GM10248 (cell line): ENCODE results near the gene PTPRN2.

Source experiments
- CTCF ChIA-PET: fragments of 300-600 bp; sonication (Branson Sonifier 250); formaldehyde crosslinking; extraction: SDS; loops from one replicate; lab custom pipeline; 2021; ENCODE audit warnings: antibody characterized with exemption; lab: Yijun Ruan, JAX
- POLR2A ChIA-PET: fragments of 350-650 bp; sonication (Branson Sonifier 250); formaldehyde crosslinking; extraction: SDS; loops from one replicate; lab custom pipeline; 2020; ENCODE audit warnings: antibody characterized with exemption; lab: Yijun Ruan, JAX
- DNase-seq: peaks from one replicate; pipeline ENCODE4 v3.0.0; 2012; ENCODE audit errors: extremely low spot score
- CTCF ChIP-seq: IDR thresholded peaks from 2 replicates; pipeline ENCODE4 v1.5.1; 2012; ENCODE audit warnings: mild to moderate bottlenecking, low read depth; ENCODE audit errors: extremely low read depth, missing control alignments, control extremely low read depth

The PTPRN2 gene

GRCh38 chr7:157993406-157994105, 594.1 kb downstream of the PTPRN2 start:
- POLR2A ChIA-PET: interaction anchor here (1.0 kb wide), 1 partner anchor 15 kb away, joined by 3 read pairs; no protein-coding TSS in a partner anchor
- TF ChIP-seq CTCF: no peak

GRCh38 chr7:157992511-157993160, 595.0 kb downstream of the PTPRN2 start:
- CTCF ChIA-PET: no interaction called here
- POLR2A ChIA-PET: no interaction called here
- DNase-seq: no peak
- no peak for TF ChIP-seq CTCF

More at GRCh38 chr7:157993406-157994105, 594.1 kb downstream of the PTPRN2 start:
- DNase-seq: no peak
- CTCF ChIA-PET: no interaction called here

- no peak for DNase-seq
- ChIA-PET POLR2A (no interaction called here), CTCF (no interaction called here)
- no peak for TF ChIP-seq CTCF
These were observed 595.9 kb downstream of the PTPRN2 start for GRCh38 chr7:157991761-157992160.

GRCh38 chr7:157991351-157991750, 596.3 kb downstream of the PTPRN2 start:
- TF ChIP-seq CTCF: no peak
- no peak for DNase-seq
- ChIA-PET CTCF (no interaction called here), POLR2A (no interaction called here)

- no peak for DNase-seq
- ChIA-PET CTCF (no interaction called here), POLR2A (no interaction called here)
- TF ChIP-seq CTCF: no peak
These were observed 596.8 kb downstream of the PTPRN2 start for GRCh38 chr7:157990881-157991250.

GRCh38 chr7:157990226-157990880, 597.3 kb downstream of the PTPRN2 start:
- no peak for DNase-seq
- ChIA-PET CTCF (no interaction called here), POLR2A (no interaction called here)
- TF ChIP-seq CTCF: no peak
